Measurements from ENCODE around the gene CFLAR. TPM values are rescaled to one million over a fixed set of nuclear protein-coding genes. Genes with fewer than 3 reads are reported as not detected.

CFLAR gene
- total and polyA plus RNA-seq, 2 of the 13 experiments (the other 11 are each of a cell fraction or from before 2014, with no cell fraction given), result 43.8 to 92.1 TPM

DNA sequence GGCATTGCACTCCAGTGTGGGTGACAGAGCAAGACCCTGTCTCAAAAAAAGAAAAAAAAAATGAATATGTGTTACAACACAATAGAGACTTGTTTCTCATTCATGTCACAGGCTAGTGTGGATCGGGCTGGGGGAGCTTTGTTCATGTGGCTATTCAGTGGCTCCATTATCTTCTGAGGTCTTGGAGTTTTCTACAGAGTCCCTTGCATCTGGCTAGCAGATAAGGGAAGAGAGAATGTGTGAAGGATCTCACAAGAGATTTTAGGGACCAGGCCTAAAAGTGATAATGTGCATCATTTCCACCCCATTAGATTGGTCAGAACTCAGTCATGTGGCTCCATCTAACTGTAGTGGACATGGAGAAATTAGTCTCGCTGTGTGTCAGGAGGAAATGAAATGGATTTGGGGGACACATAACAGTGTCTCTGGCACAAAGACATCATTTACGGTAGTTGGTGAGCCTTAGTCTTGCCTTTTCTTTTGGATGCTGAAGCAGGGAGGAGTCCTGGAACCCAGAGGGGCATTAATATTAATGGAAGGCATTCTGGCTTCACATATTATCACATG is 34.6 kb downstream of the CFLAR start:
- intact Hi-C loops (cut with micrococcal nuclease; ENCODE audit: unreplicated experiment), result no loop called here
- no peaks in the 10 kb centered on the region for H4K20me1 ChIP-seq (ENCODE audit: insufficient read depth, low read length)
- DNase-seq (ENCODE audit: low spot score) (no peak), FAIRE-seq (no peak), ATAC-seq (no peak)
- peak overlapping the region; percentile 91 for H3K27ac ChIP-seq (ENCODE audit: extremely low read length, insufficient read depth, low read length)
- H3K27me3 ChIP-seq (ENCODE audit: control insufficient read depth in 1 of 2, insufficient read depth in 2 of 2, low read length in 2 of 2), result no peaks in the 10 kb centered on the region
- H3K9me3 ChIP-seq (ENCODE audit: low read length), result no peaks in the 10 kb centered on the region
- 98% methylated on average over 3 of the region's 3 CpGs for WGBS (ENCODE audit: low lambda C conversion rate)
- in situ Hi-C loops (cut with HindIII; ENCODE audit: extremely low pct_ligation_motif_present, low pct_unique_long_range_greater_than_20kb), result no loop called here
- no TSS peak for BruUV-seq (replicated peaks)
- no peak overlapping the region for H3K4me2 ChIP-seq (ENCODE audit: low read depth, low read length)
- H3K4me3 ChIP-seq (replicated peaks in 1 of 3; ENCODE audit: insufficient read depth in 1 of 3, low read depth in 2 of 3, low read length in 3 of 3), result no peak overlapping the region
- H3K4me1 ChIP-seq (ENCODE audit: insufficient read depth, low read length), result peaks cover 39% of the 10 kb centered on the region
- TF ChIP-seq ZNF768 (CRISPR knock-in tag; IDR thresholded peaks at IDR 0.05) (no peak), ZNF614 (CRISPR knock-in tag; IDR thresholded peaks at IDR 0.05; ENCODE audit: borderline replicate concordance) (no peak), BORCS8-MEF2B (CRISPR knock-in tag; IDR thresholded peaks at IDR 0.05) (no peak), ZNF337 (CRISPR knock-in tag; IDR thresholded peaks at IDR 0.05; ENCODE audit: borderline replicate concordance, low read depth) (no peak), TBP (CRISPR knock-in tag; IDR thresholded peaks at IDR 0.05) (no peak), KDM5A (IDR thresholded peaks at IDR 0.05; ENCODE audit: borderline replicate concordance, low read length) (no peak), PAX8 (CRISPR knock-in tag; IDR thresholded peaks at IDR 0.05; ENCODE audit: borderline replicate concordance) (no peak), GATAD1 (CRISPR knock-in tag; IDR thresholded peaks at IDR 0.05) (no peak), POLR2A (IDR thresholded peaks at IDR 0.05; ENCODE audit: insufficient read depth in 1 of 2, low read depth in 2 of 2, low read length in 2 of 2) (no peak), THAP11 (CRISPR knock-in tag; IDR thresholded peaks at IDR 0.05) (no peak), NR3C1 (CRISPR knock-in tag; IDR thresholded peaks at IDR 0.05) (no peak), ZNF777 (CRISPR knock-in tag; IDR thresholded peaks at IDR 0.05) (no peak), YEATS2 (CRISPR knock-in tag; IDR thresholded peaks at IDR 0.05; ENCODE audit: borderline replicate concordance) (no peak), MXD4 (CRISPR knock-in tag; IDR thresholded peaks at IDR 0.05) (no peak), ZNF468 (CRISPR knock-in tag; IDR thresholded peaks at IDR 0.05) (no peak), ZNF746 (CRISPR knock-in tag; IDR thresholded peaks at IDR 0.05) (no peak), ZNF589 (CRISPR knock-in tag; conservative IDR thresholded peaks at IDR 0.05) (no peak), ERF (CRISPR knock-in tag; IDR thresholded peaks at IDR 0.05) (no peak), RFXANK (CRISPR knock-in tag; IDR thresholded peaks at IDR 0.05) (no peak)
- TF ChIP-seq, protein P1, sequence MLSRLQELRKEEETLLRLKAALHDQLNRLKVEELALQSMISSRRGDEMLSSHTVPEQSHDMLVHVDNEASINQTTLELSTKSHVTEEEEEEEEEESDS (CRISPR knock-in tag; IDR thresholded peaks at IDR 0.05; ENCODE audit: borderline replicate concordance), result no peak
- H2AFZ ChIP-seq (ENCODE audit: low read length), result no peak overlapping the region
- peaks cover 3% of the 10 kb centered on the region for H3K79me2 ChIP-seq (ENCODE audit: insufficient read depth, low read length)
- peaks cover 5 to 37% of the 10 kb centered on the region in 2 experiments; a peak in 4 of 5 replicates for H3K36me3 ChIP-seq (replicated peaks in 1 of 2; ENCODE audit: control insufficient read depth in 1 of 2, insufficient read depth in 2 of 2, low read length in 2 of 2)
- ChIA-PET POLR2A (interaction anchor here (1.0 to 5.7 kb wide), 3 partner anchors 32 to 261 kb away, joined by 3 to 75 read pairs (median 3); partner anchors contain the start of genes CASP10, CFLAR and NIF3L1), CTCF (ENCODE audit: low intra/inter-chr PET ratio, low total read pairs) (no interaction called here)
- no peak overlapping the region for H3K9ac ChIP-seq (ENCODE audit: insufficient read depth, low read depth, low read length)
